Gastrocnemius medialis (tissue), 4 donors: Measurements from ENCODE around the gene TIMP1.

Source experiments
- POLR2A ChIP-seq, 2 donors: fragments of 450-650 bp; IDR thresholded peaks; one replicate each; pipeline ENCODE4 v1.6.1; 2017; ENCODE audit warnings: antibody characterized with exemption in 2 of 2, mild to moderate bottlenecking in 2 of 2, moderate library complexity in 2 of 2
- TF ChIP-seq, protein P1 (sequence below), 5 experiments: fragments of 450-650 bp in 3 of 5; fragments of 200-600 bp in 2 of 5; sonication (generic) in 2 of 5; IDR thresholded peaks in 4 of 5; conservative IDR thresholded peaks in 1 of 5; 1 replicate in 4 of 5; 2 replicates in 1 of 5; pipeline ENCODE4 v1.5.1; 2016 to 2019; ENCODE audit warnings: antibody characterized with exemption in 5 of 5, mild to moderate bottlenecking in 3 of 5, moderate library complexity in 3 of 5

DNA sequence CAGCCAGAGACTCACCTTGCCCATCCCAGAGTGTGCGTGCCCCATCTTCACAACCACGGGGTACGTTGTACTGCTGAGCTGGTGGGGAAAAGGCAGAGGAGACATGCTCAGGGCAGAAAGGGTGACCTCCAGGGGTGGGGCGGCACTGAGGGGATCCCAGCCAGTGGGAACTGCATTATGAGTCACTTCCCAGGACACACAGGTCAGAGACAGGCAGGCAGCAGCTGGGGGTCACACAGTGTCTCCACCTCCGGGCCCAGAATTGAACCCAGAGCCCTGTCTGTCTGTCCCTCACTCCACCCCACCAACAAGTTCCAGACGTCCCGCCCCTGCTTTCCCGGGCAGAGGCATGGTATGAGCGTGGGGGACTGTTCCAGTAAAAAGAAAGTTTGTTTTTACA lies 4.8 kb upstream of the TIMP1 start:
- TF ChIP-seq, protein P1, sequence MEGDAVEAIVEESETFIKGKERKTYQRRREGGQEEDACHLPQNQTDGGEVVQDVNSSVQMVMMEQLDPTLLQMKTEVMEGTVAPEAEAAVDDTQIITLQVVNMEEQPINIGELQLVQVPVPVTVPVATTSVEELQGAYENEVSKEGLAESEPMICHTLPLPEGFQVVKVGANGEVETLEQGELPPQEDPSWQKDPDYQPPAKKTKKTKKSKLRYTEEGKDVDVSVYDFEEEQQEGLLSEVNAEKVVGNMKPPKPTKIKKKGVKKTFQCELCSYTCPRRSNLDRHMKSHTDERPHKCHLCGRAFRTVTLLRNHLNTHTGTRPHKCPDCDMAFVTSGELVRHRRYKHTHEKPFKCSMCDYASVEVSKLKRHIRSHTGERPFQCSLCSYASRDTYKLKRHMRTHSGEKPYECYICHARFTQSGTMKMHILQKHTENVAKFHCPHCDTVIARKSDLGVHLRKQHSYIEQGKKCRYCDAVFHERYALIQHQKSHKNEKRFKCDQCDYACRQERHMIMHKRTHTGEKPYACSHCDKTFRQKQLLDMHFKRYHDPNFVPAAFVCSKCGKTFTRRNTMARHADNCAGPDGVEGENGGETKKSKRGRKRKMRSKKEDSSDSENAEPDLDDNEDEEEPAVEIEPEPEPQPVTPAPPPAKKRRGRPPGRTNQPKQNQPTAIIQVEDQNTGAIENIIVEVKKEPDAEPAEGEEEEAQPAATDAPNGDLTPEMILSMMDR (IDR thresholded peaks at IDR 0.05 in 4 of 5, conservative IDR thresholded peaks at IDR 0.05 in 1 of 5) = no peak
- TF ChIP-seq POLR2A (IDR thresholded peaks at IDR 0.05) = no peak
